Germinal center (tissue), 1 donor: ENCODE data around the gene BAHCC1.

Experiments used
- DNase-seq: peaks from one replicate; pipeline ENCODE4 v3.0.0; 2012; ENCODE audit warnings: mixed read lengths, low spot score

Gene BAHCC1

GRCh38 chr17:81367171-81367570 is 28.1 kb upstream of the BAHCC1 start:
- DNase-seq: no peak

- no peak for DNase-seq
Measured at GRCh38 chr17:81368161-81369022, 26.9 kb upstream of the BAHCC1 start.

GRCh38 chr17:81370294-81370693 is 25.0 kb upstream of the BAHCC1 start:
- DNase-seq: no peak

- no peak for DNase-seq
Measured at GRCh38 chr17:81371910-81372760, 23.1 kb upstream of the BAHCC1 start.

GRCh38 chr17:81373536-81374160 is 21.6 kb upstream of the BAHCC1 start:
- DNase-seq: no peak

- no peak for DNase-seq
Measured at GRCh38 chr17:81374890-81375289, 20.4 kb upstream of the BAHCC1 start.

GRCh38 chr17:81376946-81377714 is 18.1 kb upstream of the BAHCC1 start:
- DNase-seq: no peak

GRCh38 chr17:81378941-81379511 is 16.2 kb upstream of the BAHCC1 start:
- DNase-seq: no peak

GRCh38 chr17:81379523-81379942 is 15.7 kb upstream of the BAHCC1 start:
- no peak for DNase-seq

GRCh38 chr17:81380131-81380530 is 15.1 kb upstream of the BAHCC1 start:
- DNase-seq: no peak

GRCh38 chr17:81380666-81381518 is 14.4 kb upstream of the BAHCC1 start:
- DNase-seq: no peak

GRCh38 chr17:81381632-81382577 is 13.4 kb upstream of the BAHCC1 start:
- no peak for DNase-seq

GRCh38 chr17:81382851-81383250 is 12.4 kb upstream of the BAHCC1 start:
- DNase-seq: no peak

- DNase-seq: no peak
Measured at GRCh38 chr17:81383504-81384421, 11.5 kb upstream of the BAHCC1 start.

GRCh38 chr17:81384929-81385319 is 10.3 kb upstream of the BAHCC1 start:
- no peak for DNase-seq

GRCh38 chr17:81385320-81386111 is 9.7 kb upstream of the BAHCC1 start:
- no peak for DNase-seq

- DNase-seq: no peak
Measured at GRCh38 chr17:81386141-81386645, 9.1 kb upstream of the BAHCC1 start.
